ENCODE data around the gene WASF2. TPM values are rescaled to one million over a fixed set of nuclear protein-coding genes. Genes with fewer than 3 reads are reported as not detected.

WASF2 gene
- total and polyA plus RNA-seq, 11 donors = 14.2 to 103 (median 47.9) TPM

DNA sequence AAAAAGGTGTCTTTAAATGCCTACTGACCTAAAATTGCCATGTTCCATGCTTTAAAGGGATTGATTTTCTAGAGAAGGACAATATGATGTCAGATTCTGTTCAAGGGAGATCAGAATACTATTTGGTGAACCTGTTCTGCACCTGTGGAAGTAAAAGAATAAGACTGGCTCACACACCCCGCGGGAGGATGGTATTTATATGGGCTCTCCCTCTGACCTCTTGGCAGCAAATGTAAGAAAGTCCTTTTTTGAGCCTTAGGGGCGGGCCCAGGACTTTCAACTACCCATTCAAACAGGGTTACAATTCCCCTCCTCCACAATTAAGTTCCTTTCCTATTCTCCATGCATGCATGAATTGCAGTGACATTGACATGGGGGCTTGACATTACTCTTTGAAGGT is 42.1 kb downstream of the WASF2 start:
- H3K27me3 ChIP-seq = no peaks in the 10 kb centered on the region
- intact Hi-C loops (cut with DNase I) = no loop called here
- H3K9me3 ChIP-seq = no peaks in the 10 kb centered on the region
- peaks cover 0 to 33% (median 7%) of the 10 kb centered on the region in 9 donors for H3K36me3 ChIP-seq
- no peak for TF ChIP-seq CTCF (IDR thresholded peaks at IDR 0.05)
- H3K27ac ChIP-seq = peak overlapping the region in 1 of 12 donors; percentile 24
- no peak overlapping the region for H3K4me3 ChIP-seq
- DNase-seq (no peak), ATAC-seq (peak in 1 of 4 donors; percentile 41)
- H3K4me1 ChIP-seq = peaks cover 4 to 78% (median 51%) of the 10 kb centered on the region in 12 donors
- 45 to 53% (median 49%) methylated on average over 3 of the region's 3 CpGs for WGBS, 4 donors

DNA sequence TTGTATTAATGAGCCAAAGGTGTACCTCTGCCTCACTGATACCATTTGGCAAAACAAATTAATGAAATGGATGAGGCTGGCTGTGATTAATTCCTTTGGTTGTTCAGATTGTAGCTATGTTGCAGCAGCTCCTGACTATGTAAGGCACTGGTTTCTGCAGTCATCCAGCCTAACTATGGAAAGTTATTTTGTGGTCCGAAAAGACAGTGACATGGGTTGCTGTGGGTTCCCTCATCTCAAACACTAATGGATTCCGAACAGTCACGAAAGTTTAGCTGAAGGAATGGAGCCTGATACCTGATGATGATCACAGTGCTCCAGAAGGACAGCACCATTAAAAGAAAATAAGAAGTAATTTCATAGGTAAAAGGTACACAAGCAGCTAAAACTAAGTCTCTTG is 42.6 kb downstream of the WASF2 start:
- intact Hi-C loops (cut with DNase I) = no loop called here
- Histone ChIP-seq H3K4me1 (peaks cover 4 to 79% (median 51%) of the 10 kb centered on the region in 12 donors), H3K27ac (peak overlapping the region in 1 of 12 donors; percentile 24), H3K9me3 (no peaks in the 10 kb centered on the region), H3K27me3 (no peaks in the 10 kb centered on the region), H3K4me3 (no peak overlapping the region), H3K36me3 (peaks cover 0 to 33% (median 7%) of the 10 kb centered on the region in 9 donors)
- 76 to 87% (median 78%) methylated on average over 3 of the region's 3 CpGs for WGBS, 4 donors
- no peak for TF ChIP-seq CTCF (IDR thresholded peaks at IDR 0.05)
- TF ChIP-seq POLR2A (IDR thresholded peaks at IDR 0.05) = no peak
- ATAC-seq (peak in 1 of 4 donors; percentile 18), DNase-seq (no peak)

GRCh38 chr1:27446496-27447020 is 43.4 kb downstream of the WASF2 start:
- intact Hi-C loops (cut with DNase I) = no loop called here
- WGBS, 4 donors = 90 to 95% (median 93%) methylated on average over 6 of the region's 6 CpGs
- H3K4me1 ChIP-seq = peaks cover 4 to 78% (median 49%) of the 10 kb centered on the region in 12 donors

More at GRCh38 chr1:27446496-27447020, 43.4 kb downstream of the WASF2 start:
- ATAC-seq (peak in 1 of 4 donors; percentile 9), DNase-seq (no peak)
- H3K9me3 ChIP-seq = no peaks in the 10 kb centered on the region
- H3K36me3 ChIP-seq = peaks cover 0 to 33% (median 7%) of the 10 kb centered on the region in 9 donors
- no peak overlapping the region for H3K4me3 ChIP-seq
- no peaks in the 10 kb centered on the region for H3K27me3 ChIP-seq
- TF ChIP-seq POLR2A (IDR thresholded peaks at IDR 0.05) (no peak), CTCF (IDR thresholded peaks at IDR 0.05) (no peak)
- no peak overlapping the region for H3K27ac ChIP-seq
